Activated CD4-positive, CD25-positive, alpha-beta regulatory T cell (primary cell): ENCODE data around the gene LAMB1.
"Not testable (repeated sequence)": the region's sequence is repeated elsewhere in the genome, so short reads cannot be mapped to it uniquely, and the experiment has no call there.

ENCODE experiments used
- DNase-seq, 4 experiments: peaks; one replicate each; lab custom pipeline; 2025; lab: John Stamatoyannopoulos, UW

Gene LAMB1

GRCh38 chr7:107946451-107946850, 56.5 kb downstream of the LAMB1 start:
- no peak for DNase-seq

GRCh38 chr7:107945332-107945731, 57.6 kb downstream of the LAMB1 start:
- no peak for DNase-seq

GRCh38 chr7:107944411-107945169, 58.4 kb downstream of the LAMB1 start:
- no peak for DNase-seq

- no peak for DNase-seq
These were observed 59.9 kb downstream of the LAMB1 start for GRCh38 chr7:107943018-107943417.

GRCh38 chr7:107940951-107941350, 62.0 kb downstream of the LAMB1 start:
- DNase-seq: no peak

GRCh38 chr7:107939573-107940489, 63.1 kb downstream of the LAMB1 start:
- no peak for DNase-seq

- DNase-seq: no peak
These were observed 64.3 kb downstream of the LAMB1 start for GRCh38 chr7:107938456-107939250.

GRCh38 chr7:107937531-107937930, 65.4 kb downstream of the LAMB1 start:
- no peak for DNase-seq

GRCh38 chr7:107936312-107936711, 66.6 kb downstream of the LAMB1 start:
- no peak for DNase-seq

GRCh38 chr7:107934991-107935770, 67.8 kb downstream of the LAMB1 start:
- DNase-seq: no peak

- no peak for DNase-seq
These were observed 69.5 kb downstream of the LAMB1 start for GRCh38 chr7:107933386-107934013.

- DNase-seq: no peak
These were observed 70.2 kb downstream of the LAMB1 start for GRCh38 chr7:107932805-107933204.

GRCh38 chr7:107931740-107932515, 71.0 kb downstream of the LAMB1 start:
- DNase-seq: no peak

GRCh38 chr7:107926481-107926880, 76.5 kb downstream of the LAMB1 start:
- DNase-seq: no peak

- no peak for DNase-seq
These were observed 78.0 kb downstream of the LAMB1 start for GRCh38 chr7:107924841-107925504.

- DNase-seq: no peak
These were observed 80.1 kb downstream of the LAMB1 start for GRCh38 chr7:107922886-107923285.

- DNase-seq: not testable (repeated sequence)
These were observed 81.1 kb downstream of the LAMB1 start for GRCh38 chr7:107921826-107922225.

- DNase-seq: no peak
These were observed 82.8 kb downstream of the LAMB1 start for GRCh38 chr7:107920048-107920772.

- DNase-seq: no peak
These were observed 84.0 kb downstream of the LAMB1 start for GRCh38 chr7:107918948-107919347.
